Erythroblast (primary cell): Measurements from ENCODE around the gene OPALIN.

ENCODE experiments used
- GATA1 ChIP-seq: IDR thresholded peaks from 2 replicates; pipeline ENCODE4 v1.6.1; 2011; ENCODE audit warnings: low read depth, mild to moderate bottlenecking, control low read depth, low read length, moderate library complexity
- POLR2A ChIP-seq: IDR thresholded peaks from 2 replicates; pipeline ENCODE4 v1.6.1; 2011; ENCODE audit warnings: mild to moderate bottlenecking, low read length

GRCh38 chr10:96342402-96342801 is 16.4 kb downstream of the OPALIN start:
- TF ChIP-seq POLR2A, result no peak
- no peak for TF ChIP-seq GATA1
